B cell (primary cell): ENCODE results near the gene AQP9. TPM values are rescaled to one million over a fixed set of nuclear protein-coding genes. Genes with fewer than 3 reads are reported as not detected.

Experiments
- ATAC-seq: fragments of 200-7000 bp; cut with Tn5 transposase; one replicate; pipeline ENCODE4 v1.10.0; 2021; ENCODE audit warnings: low read depth, mild to moderate bottlenecking, moderate number of reproducible peaks, moderate library complexity
- CTCF ChIA-PET: fragments of 350-600 bp; sonication (Branson Sonifier 250); formaldehyde crosslinking; loops from one replicate; lab custom pipeline; 2021; ENCODE audit warnings: antibody characterized with exemption, inconsistent platforms; lab: Charles Lee
- POLR2A ChIA-PET: fragments of 350-600 bp; sonication (Branson Sonifier 250); formaldehyde crosslinking; loops from one replicate; lab custom pipeline; 2021; ENCODE audit warnings: antibody characterized with exemption; lab: Charles Lee
- DNase-seq: peaks from one replicate; pipeline ENCODE4 v3.0.0; 2013
- H2AFZ ChIP-seq: 2 replicates; pipeline ENCODE4 v1.6.1; 2012; ENCODE audit warnings: mild to moderate bottlenecking, low read depth, low read length; ENCODE audit not compliant: insufficient read depth, poor library complexity, severe bottlenecking
- H3K27ac ChIP-seq, 2 donors: 1 replicate in 1 of 2; 2 replicates in 1 of 2; pipeline ENCODE4 v1.5.1; 2012 to 2013; ENCODE audit warnings: low read length in 2 of 2, mild to moderate bottlenecking in 2 of 2, moderate library complexity in 1 of 2
- H3K27me3 ChIP-seq, 4 experiments: fragments of 200-600 bp in 1 of 4; sonication (generic) in 1 of 4; replicated peaks in 1 of 4; 1 replicate in 2 of 4; 2 replicates in 2 of 4; pipeline versions ENCODE4 v1.6.1 to v1.7.0; 2013 to 2016; ENCODE audit warnings: low read length in 3 of 4, mild to moderate bottlenecking in 2 of 4, mixed read lengths in 1 of 4, moderate library complexity in 1 of 4; ENCODE audit not compliant: insufficient read depth in 4 of 4, control insufficient read depth in 3 of 4; ENCODE audit errors: control extremely low read depth in 1 of 4
- H3K36me3 ChIP-seq, 2 experiments: replicated peaks in 1 of 2; 1 replicate in 1 of 2; 2 replicates in 1 of 2; pipeline versions ENCODE4 v1.6.1 to v1.7.1; 2013; ENCODE audit warnings: low read length in 1 of 2; ENCODE audit not compliant: insufficient read depth in 2 of 2, control insufficient read depth in 1 of 2; ENCODE audit errors: control extremely low read depth in 1 of 2, extremely low read depth in 1 of 2
- H3K4me1 ChIP-seq, 2 donors: fragments of 200-600 bp in 1 of 2; sonication (generic) in 1 of 2; 1 replicate in 1 of 2; 2 replicates in 1 of 2; pipeline versions ENCODE4 v1.5.1 to v1.6.1; 2013 to 2017; ENCODE audit warnings: low read length in 2 of 2; ENCODE audit not compliant: control insufficient read depth in 2 of 2, insufficient read depth in 2 of 2
- H3K4me2 ChIP-seq: replicated peaks from 2 replicates; pipeline ENCODE3; 2012; ENCODE audit warnings: mild to moderate bottlenecking, low read depth, low read length; ENCODE audit not compliant: poor library complexity, severe bottlenecking
- H3K4me3 ChIP-seq, 5 experiments: fragments of 200-600 bp in 1 of 5; sonication (generic) in 1 of 5; 1 replicate in 3 of 5; 2 replicates in 2 of 5; pipeline versions ENCODE4 v1.5.1 to v1.7.0; 2011 to 2016; ENCODE audit warnings: low read length in 4 of 5, mild to moderate bottlenecking in 4 of 5, low read depth in 2 of 5, control low read depth in 1 of 5, moderate library complexity in 1 of 5; ENCODE audit not compliant: insufficient read depth in 1 of 5; ENCODE audit errors: control extremely low read depth in 1 of 5, extremely low read depth in 1 of 5
- H3K79me2 ChIP-seq: fragments of 200-600 bp; sonication (generic); one replicate; pipeline ENCODE4 v1.6.0; 2016; ENCODE audit warnings: low read length; ENCODE audit not compliant: control insufficient read depth, insufficient read depth
- H3K9ac ChIP-seq: fragments of 200-600 bp; sonication (generic); 2 replicates; pipeline ENCODE4 v1.6.1; 2017; ENCODE audit warnings: mild to moderate bottlenecking, low read length, moderate library complexity
- H3K9me3 ChIP-seq, 3 donors: one replicate each; pipeline versions ENCODE4 v1.6.1 to v1.7.1; 2013; ENCODE audit warnings: low read length in 2 of 3; ENCODE audit not compliant: control insufficient read depth in 2 of 3, insufficient read depth in 1 of 3; ENCODE audit errors: control extremely low read depth in 1 of 3
- H4K20me1 ChIP-seq: 2 replicates; pipeline ENCODE4 v1.6.0; 2012; ENCODE audit warnings: mild to moderate bottlenecking, low read length; ENCODE audit not compliant: insufficient read depth, control insufficient read depth, poor library complexity, severe bottlenecking
- H3K27ac Mint-ChIP-seq: one replicate; pipeline ENCODE4 v1.8.0; 2021; ENCODE audit warnings: mixed read lengths
- H3K27me3 Mint-ChIP-seq: one replicate; pipeline ENCODE4 v1.8.0; 2021; ENCODE audit warnings: mixed read lengths
- H3K4me1 Mint-ChIP-seq: one replicate; pipeline ENCODE4 v1.8.0; 2021; ENCODE audit warnings: mixed read lengths
- H3K4me3 Mint-ChIP-seq: one replicate; pipeline ENCODE4 v1.8.0; 2021; ENCODE audit warnings: mixed read lengths
- H3K9me3 Mint-ChIP-seq: one replicate; pipeline ENCODE4 v1.8.0; 2022; ENCODE audit warnings: mixed read lengths; ENCODE audit not compliant: insufficient read depth
- CTCF ChIP-seq: fragments of 200-600 bp; IDR thresholded peaks from one replicate; pipeline ENCODE4 v1.8.0; 2022; ENCODE audit warnings: antibody characterized with exemption, mild to moderate bottlenecking
- EZH2 ChIP-seq: IDR thresholded peaks from 2 replicates; pipeline ENCODE4 v1.6.1; 2012; ENCODE audit warnings: borderline replicate concordance, low read depth, mild to moderate bottlenecking, moderate library complexity, low read length; ENCODE audit not compliant: insufficient read depth, poor library complexity, severe bottlenecking
- WGBS: methylation state at CpG from one replicate; pipeline ENCODE4 v1.1.5; 2013; ENCODE audit warnings: missing lambda C conversion rate; ENCODE audit not compliant: insufficient coverage; 5-methylcytosine and 5-hydroxymethylcytosine counted together
- intact Hi-C: fragments of 100-400 bp; cut with micrococcal nuclease; formaldehyde crosslinking; loops from one replicate; pipeline ENCODE4 v1.10.0; 2022
- polyA plus RNA-seq: library from polyadenylated mRNA; depleted of rRNA; stranded (reverse); fragments of >200 nt; gene quantifications from 2 replicates; pipeline ENCODE4 v1.2.3, GENCODE V29; 2012
- total RNA-seq, 2 donors: library from RNA; stranded (reverse); fragments of 120-200 nt in 1 of 2; gene quantifications; 1 replicate in 1 of 2; 2 replicates in 1 of 2; pipeline versions ENCODE4 v1.2.3 to v1.2.4, GENCODE V29; 2013 to 2022

Gene AQP9
- total and polyA plus RNA-seq, 2 donors (not counting 1 experiment from before 2014, with no cell fraction given) = 0.10 TPM; not detected in 1

- Histone ChIP-seq H3K4me3 (no peak overlapping the region), H3K27me3 (peaks cover 0 to 5% (median 0%) of the 10 kb centered on the region in 4 experiments), H3K79me2 (no peaks in the 10 kb centered on the region), H3K36me3 (no peaks in the 10 kb centered on the region), H3K4me1 (no peaks in the 10 kb centered on the region), H4K20me1 (no peaks in the 10 kb centered on the region), H2AFZ (no peak overlapping the region), H3K27ac (no peak overlapping the region), H3K9me3 (no peaks in the 10 kb centered on the region), H3K4me2 (no peak overlapping the region), H3K9ac (no peak overlapping the region)
- Mint-ChIP-seq H3K4me1 (no peaks in the 10 kb centered on the region), H3K27ac (no peak overlapping the region), H3K4me3 (no peak overlapping the region), H3K27me3 (peaks cover 6% of the 10 kb centered on the region), H3K9me3 (no peaks in the 10 kb centered on the region)
- CTCF ChIA-PET = no interaction called here
- POLR2A ChIA-PET = no interaction called here
- TF ChIP-seq CTCF = no peak
- no peak for TF ChIP-seq EZH2
- DNase-seq = no peak
- intact Hi-C loops = no loop called here
- WGBS = 88% methylated on average over 2 of the region's 4 CpGs
- no peak for ATAC-seq
Observed at GRCh38 chr15:58134886-58135285, 3.3 kb upstream of the AQP9 start.

- no peaks in the 10 kb centered on the region for H3K79me2 ChIP-seq
- no peaks in the 10 kb centered on the region for H3K36me3 ChIP-seq
- H3K4me1 ChIP-seq = no peaks in the 10 kb centered on the region
- peaks cover 6% of the 10 kb centered on the region for H3K27me3 Mint-ChIP-seq
- no peaks in the 10 kb centered on the region for H3K9me3 Mint-ChIP-seq
- WGBS = 92% methylated on average over 1 of the region's 2 CpGs
- no peak overlapping the region for H3K4me2 ChIP-seq
- no peaks in the 10 kb centered on the region for H3K4me1 Mint-ChIP-seq
- H3K27me3 ChIP-seq = peaks cover 0 to 5% (median 0%) of the 10 kb centered on the region in 4 experiments
- ChIA-PET POLR2A (no interaction called here), CTCF (no interaction called here)
- intact Hi-C loops = no loop called here
- H3K9ac ChIP-seq = no peak overlapping the region
- H4K20me1 ChIP-seq = no peaks in the 10 kb centered on the region
- H3K27ac Mint-ChIP-seq = no peak overlapping the region
- no peak for ATAC-seq
- no peak overlapping the region for H3K4me3 Mint-ChIP-seq
- no peak overlapping the region for H2AFZ ChIP-seq
- no peaks in the 10 kb centered on the region for H3K9me3 ChIP-seq
- H3K27ac ChIP-seq = no peak overlapping the region
- H3K4me3 ChIP-seq = no peak overlapping the region
- no peak for TF ChIP-seq CTCF
- TF ChIP-seq EZH2 = no peak
- DNase-seq = no peak
Observed at GRCh38 chr15:58135511-58136174, 2.5 kb upstream of the AQP9 start.
